Neural crest cell (in vitro differentiated cells): ENCODE measurements around the gene PLEKHA5. TPM values are rescaled to one million over a fixed set of nuclear protein-coding genes. Genes with fewer than 3 reads are reported as not detected.

ENCODE experiments used
- DNase-seq: peaks from one replicate; pipeline ENCODE4 v3.0.0; 2021; ENCODE audit warnings: low read depth, mixed read lengths, low spot score
- H3K27ac Mint-ChIP-seq: one replicate; pipeline ENCODE4 v1.8.0; 2021; ENCODE audit warnings: mild to moderate bottlenecking, mixed read lengths; ENCODE audit not compliant: unreplicated experiment
- H3K27me3 Mint-ChIP-seq: 2 replicates; pipeline ENCODE4 v1.8.0; 2021; ENCODE audit warnings: low read depth, mild to moderate bottlenecking, mixed read lengths
- H3K36me3 Mint-ChIP-seq: 2 replicates; pipeline ENCODE4 v1.8.0; 2021; ENCODE audit warnings: low read depth, mild to moderate bottlenecking, mixed read lengths
- H3K4me1 Mint-ChIP-seq: 2 replicates; pipeline ENCODE4 v1.8.0; 2021; ENCODE audit warnings: mixed read lengths
- H3K4me3 Mint-ChIP-seq: one replicate; pipeline ENCODE4 v1.8.0; 2021; ENCODE audit warnings: mild to moderate bottlenecking, mixed read lengths
- H3K9me3 Mint-ChIP-seq: 2 replicates; pipeline ENCODE4 v1.8.0; 2021; ENCODE audit warnings: mixed read lengths
- CTCF ChIP-seq: fragments of 200-600 bp; sonication (generic); conservative IDR thresholded peaks from 2 replicates; pipeline ENCODE4 v1.5.0; 2021; ENCODE audit warnings: antibody characterized with exemption, mild to moderate bottlenecking
- total RNA-seq: library from RNA; stranded (reverse); gene quantifications from 2 replicates; pipeline ENCODE4 v1.2.1, GENCODE V29; 2021

The PLEKHA5 gene
- total RNA-seq, 1 donor from 2014 or later = 39.2 TPM

GRCh38 chr12:19105463-19105862 is 24.1 kb upstream of the PLEKHA5 start:
- no peak overlapping the region for H3K4me3 Mint-ChIP-seq
- no peaks in the 10 kb centered on the region for H3K36me3 Mint-ChIP-seq
- H3K27ac Mint-ChIP-seq = no peak overlapping the region
- DNase-seq = no peak
- TF ChIP-seq CTCF = no peak
- no peaks in the 10 kb centered on the region for H3K4me1 Mint-ChIP-seq
- H3K27me3 Mint-ChIP-seq = no peaks in the 10 kb centered on the region
- no peaks in the 10 kb centered on the region for H3K9me3 Mint-ChIP-seq

GRCh38 chr12:19107750-19108149 is 21.8 kb upstream of the PLEKHA5 start:
- no peak for DNase-seq
- no peaks in the 10 kb centered on the region for H3K36me3 Mint-ChIP-seq
- TF ChIP-seq CTCF = no peak
- H3K9me3 Mint-ChIP-seq = no peaks in the 10 kb centered on the region
- no peaks in the 10 kb centered on the region for H3K4me1 Mint-ChIP-seq
- no peak overlapping the region for H3K27ac Mint-ChIP-seq
- no peaks in the 10 kb centered on the region for H3K27me3 Mint-ChIP-seq
- H3K4me3 Mint-ChIP-seq = no peak overlapping the region

- no peaks in the 10 kb centered on the region for H3K9me3 Mint-ChIP-seq
- no peak for TF ChIP-seq CTCF
- H3K27me3 Mint-ChIP-seq = no peaks in the 10 kb centered on the region
- no peak overlapping the region for H3K4me3 Mint-ChIP-seq
- H3K36me3 Mint-ChIP-seq = no peaks in the 10 kb centered on the region
- peaks cover 12% of the 10 kb centered on the region for H3K4me1 Mint-ChIP-seq
- DNase-seq = no peak
- no peak overlapping the region for H3K27ac Mint-ChIP-seq
Measured at GRCh38 chr12:19110221-19110940, 19.2 kb upstream of the PLEKHA5 start.

GRCh38 chr12:19113464-19113863 is 16.1 kb upstream of the PLEKHA5 start:
- DNase-seq = no peak
- H3K27ac Mint-ChIP-seq = no peak overlapping the region
- no peaks in the 10 kb centered on the region for H3K27me3 Mint-ChIP-seq
- no peak for TF ChIP-seq CTCF
- H3K36me3 Mint-ChIP-seq = no peaks in the 10 kb centered on the region
- peaks cover 18% of the 10 kb centered on the region for H3K4me1 Mint-ChIP-seq
- H3K9me3 Mint-ChIP-seq = no peaks in the 10 kb centered on the region
- H3K4me3 Mint-ChIP-seq = no peak overlapping the region

- Mint-ChIP-seq H3K9me3 (no peaks in the 10 kb centered on the region), H3K36me3 (no peaks in the 10 kb centered on the region), H3K4me1 (peaks cover 18% of the 10 kb centered on the region), H3K4me3 (peak overlapping the region; percentile 35), H3K27ac (no peak overlapping the region), H3K27me3 (no peaks in the 10 kb centered on the region)
- DNase-seq = no peak
- no peak for TF ChIP-seq CTCF
Measured at GRCh38 chr12:19115285-19115684, 14.2 kb upstream of the PLEKHA5 start.
